CD4-positive, alpha-beta memory T cell (primary cell): ENCODE results near the gene KCTD4. TPM values are rescaled to one million over a fixed set of nuclear protein-coding genes. Genes with fewer than 3 reads are reported as not detected.
"Not testable (repeated sequence)": the region's sequence is repeated elsewhere in the genome, so short reads cannot be mapped to it uniquely, and the experiment has no call there.

Source experiments
- CTCF ChIA-PET: fragments of 350-600 bp; sonication (Branson Sonifier 250); formaldehyde crosslinking; loops from one replicate; lab custom pipeline; 2021; ENCODE audit warnings: inconsistent platforms; ENCODE audit not compliant: partially characterized antibody; lab: Charles Lee
- POLR2A ChIA-PET: fragments of 350-600 bp; sonication (Branson Sonifier 250); formaldehyde crosslinking; loops from one replicate; lab custom pipeline; 2021; ENCODE audit not compliant: partially characterized antibody; lab: Charles Lee
- DNase-seq, 5 donors: peaks; one replicate each; pipeline versions ENCODE4 v3.0.0 to v3.0.0-alpha.2; 2020 to 2022; ENCODE audit warnings: mixed read lengths in 1 of 5
- H3K27ac ChIP-seq: one replicate; pipeline ENCODE4 v1.7.0; 2013; ENCODE audit warnings: low read depth, low read length
- H3K27me3 ChIP-seq: 2 replicates; pipeline ENCODE4 v1.7.0; 2013; ENCODE audit warnings: mild to moderate bottlenecking, low read length, moderate library complexity; ENCODE audit not compliant: insufficient read depth
- H3K36me3 ChIP-seq: 2 replicates; pipeline ENCODE4 v1.7.0; 2013; ENCODE audit warnings: mild to moderate bottlenecking, low read length, moderate library complexity; ENCODE audit not compliant: insufficient read depth
- H3K4me1 ChIP-seq: 2 replicates; pipeline ENCODE4 v1.7.0; 2013; ENCODE audit warnings: mild to moderate bottlenecking, low read length, moderate library complexity; ENCODE audit not compliant: insufficient read depth
- H3K4me3 ChIP-seq, 2 donors: one replicate each; pipeline ENCODE4 v1.7.0; 2013; ENCODE audit warnings: low read length in 2 of 2, mild to moderate bottlenecking in 1 of 2
- H3K9me3 ChIP-seq, 2 donors: one replicate each; pipeline ENCODE4 v1.7.0; 2013; ENCODE audit warnings: low read length in 2 of 2, control low read depth in 1 of 2; ENCODE audit not compliant: control insufficient read depth in 1 of 2
- H3K27ac Mint-ChIP-seq, 7 donors: one replicate each; pipeline ENCODE4 v1.8.0; 2020 to 2021; ENCODE audit warnings: mixed read lengths in 7 of 7, mild to moderate bottlenecking in 6 of 7, inconsistent platforms in 3 of 7, moderate library complexity in 3 of 7
- H3K27me3 Mint-ChIP-seq, 2 donors: one replicate each; pipeline ENCODE4 v1.8.0; 2020 to 2021; ENCODE audit warnings: mixed read lengths in 2 of 2
- H3K36me3 Mint-ChIP-seq, 2 donors: one replicate each; pipeline ENCODE4 v1.8.0; 2020 to 2021; ENCODE audit warnings: mixed read lengths in 2 of 2, inconsistent platforms in 1 of 2, mild to moderate bottlenecking in 1 of 2
- H3K4me1 Mint-ChIP-seq, 4 donors: one replicate each; pipeline ENCODE4 v1.8.0; 2020 to 2021; ENCODE audit warnings: mixed read lengths in 4 of 4, mild to moderate bottlenecking in 1 of 4
- H3K4me3 Mint-ChIP-seq, 8 donors: one replicate each; pipeline ENCODE4 v1.8.0; 2020 to 2021; ENCODE audit warnings: mixed read lengths in 8 of 8, mild to moderate bottlenecking in 7 of 8, moderate library complexity in 6 of 8, inconsistent platforms in 3 of 8
- H3K9me3 Mint-ChIP-seq, 8 donors: one replicate each; pipeline ENCODE4 v1.8.0; 2020 to 2021; ENCODE audit warnings: mixed read lengths in 8 of 8, mild to moderate bottlenecking in 5 of 8, inconsistent platforms in 3 of 8, moderate library complexity in 1 of 8
- intact Hi-C: fragments of 100-400 bp; cut with micrococcal nuclease; formaldehyde crosslinking; loops from one replicate; pipeline ENCODE4 v1.15.1; 2023
- polyA plus RNA-seq, 2 donors: library from polyadenylated mRNA; unstranded; fragments of 300-500 nt; fragmentation: Illumina TruSeq; gene quantifications; one replicate each; pipeline ENCODE4 v1.2.3, GENCODE V29; 2021
- total RNA-seq, 2 experiments: library from RNA; stranded (reverse); gene quantifications; one replicate each; pipeline ENCODE4 v1.2.3, GENCODE V29; 2021

KCTD4 gene
- total RNA-seq (not detected), polyA plus RNA-seq (under 1 TPM in 1 of 2 donors, not detected in 1; 0.22 TPM)

DNA sequence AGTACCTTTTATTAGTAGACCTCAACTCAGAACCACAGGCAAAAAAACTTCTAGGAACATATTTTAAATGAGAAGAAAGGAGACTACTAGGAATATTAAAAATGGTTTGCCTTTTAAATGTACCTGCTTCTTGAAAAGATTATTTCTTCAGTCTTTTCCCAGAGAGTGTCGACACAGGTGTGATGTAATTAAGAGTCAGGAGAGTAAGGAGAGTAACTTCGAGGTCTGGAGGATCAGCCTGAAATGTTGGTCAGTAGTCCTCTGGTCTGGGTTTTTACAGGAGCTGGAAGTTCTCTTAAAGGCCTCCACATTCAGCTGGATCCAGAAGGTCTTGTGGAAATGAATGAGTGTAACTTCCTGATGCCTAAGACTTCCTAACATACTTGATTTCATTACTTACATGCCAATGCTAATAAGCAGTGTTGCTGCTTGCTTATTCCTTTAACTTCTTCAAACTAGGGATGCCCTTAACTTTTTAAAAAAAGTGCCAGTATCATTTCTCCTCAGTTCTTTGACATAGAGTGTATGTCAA, at the start of gene KCTD4:
TSS of gene KCTD4 (minus strand) at position 345 of the 532 bp plus-strand sequence. CDS start 6,478 bp downstream, outside the sequence.
- peaks cover 0 to 9% (median 6%) of the 10 kb centered on the region in 4 donors for H3K4me1 Mint-ChIP-seq
- ChIA-PET POLR2A (no interaction called here), CTCF (no interaction called here)
- H3K27me3 Mint-ChIP-seq: no peaks in the 10 kb centered on the region
- H3K36me3 Mint-ChIP-seq: peaks cover 19 to 28% of the 10 kb centered on the region in 2 donors
- H3K27ac Mint-ChIP-seq: peak within 1 kb of the TSS in 1 of 7 donors; percentile 20
- Histone ChIP-seq H3K27ac (no peak within 1 kb of the TSS), H3K9me3 (no peaks in the 10 kb centered on the region), H3K36me3 (no peaks in the 10 kb centered on the region), H3K27me3 (no peaks in the 10 kb centered on the region), H3K4me3 (no peak within 1 kb of the TSS), H3K4me1 (no peaks in the 10 kb centered on the region)
- no peak within 1 kb of the TSS for H3K4me3 Mint-ChIP-seq
- H3K9me3 Mint-ChIP-seq: no peaks in the 10 kb centered on the region
- DNase-seq: no peak
- intact Hi-C loops: no loop called here

DNA sequence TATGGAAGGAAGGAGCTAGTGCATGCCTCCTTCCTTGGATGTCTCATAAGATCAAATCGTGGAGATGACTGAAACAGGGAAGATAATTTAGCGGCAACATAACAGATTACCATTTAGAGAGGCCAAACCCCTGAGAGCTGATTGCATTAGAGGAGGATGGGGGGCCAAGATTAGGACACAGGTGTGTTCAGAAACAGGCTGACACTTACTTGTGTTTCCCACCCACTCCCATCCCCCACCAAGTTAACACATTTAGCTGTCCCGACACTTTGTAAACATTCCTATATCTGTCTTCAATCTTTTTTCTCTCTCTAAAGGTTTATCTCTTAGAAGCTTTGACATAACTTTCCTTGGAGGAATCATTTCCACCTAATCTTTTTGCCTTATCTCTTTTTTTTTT, 48.8 kb upstream of the KCTD4 start:
- POLR2A ChIA-PET: no interaction called here
- no peak overlapping the region for H3K27ac Mint-ChIP-seq

DNA sequence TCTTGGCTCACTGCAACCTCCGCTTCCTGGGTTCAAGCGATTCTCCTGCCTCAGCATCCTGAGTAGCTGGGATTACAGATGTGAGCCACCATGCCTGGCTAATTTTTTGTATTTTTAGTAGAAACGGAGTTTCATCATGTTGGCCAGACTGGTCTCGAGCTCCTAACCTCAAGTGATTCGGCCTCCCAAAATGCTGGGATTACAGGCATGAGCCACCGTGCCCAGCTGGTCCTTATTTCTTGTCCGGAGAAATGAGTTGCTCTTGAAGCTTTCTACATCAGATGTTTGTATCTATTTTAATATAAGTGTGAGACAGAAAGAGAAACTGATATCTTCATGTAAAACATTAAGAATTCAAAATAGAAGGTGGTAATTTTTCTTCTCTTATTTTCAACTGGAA, 43.9 kb upstream of the KCTD4 start:
- CTCF ChIA-PET, H3K4me1 Mint-ChIP-seq, H3K27me3 Mint-ChIP-seq, POLR2A ChIA-PET, H3K27ac Mint-ChIP-seq, H3K27ac ChIP-seq, H3K4me3 Mint-ChIP-seq, H3K9me3 Mint-ChIP-seq, H3K27me3 ChIP-seq, H3K4me3 ChIP-seq, intact Hi-C loops, H3K4me1 ChIP-seq, H3K36me3 ChIP-seq, DNase-seq, H3K9me3 ChIP-seq: not testable (repeated sequence)
- H3K36me3 Mint-ChIP-seq: peaks cover 5 to 12% of the 10 kb centered on the region in 2 donors

More for the DNA sequence above, 48.8 kb upstream of the KCTD4 start:
- H3K36me3 Mint-ChIP-seq: peaks cover 14 to 18% of the 10 kb centered on the region in 2 donors
- Histone ChIP-seq H3K36me3 (no peaks in the 10 kb centered on the region), H3K27me3 (no peaks in the 10 kb centered on the region), H3K4me3 (no peak overlapping the region), H3K27ac (no peak overlapping the region), H3K4me1 (no peaks in the 10 kb centered on the region), H3K9me3 (no peaks in the 10 kb centered on the region)
- no peaks in the 10 kb centered on the region for H3K27me3 Mint-ChIP-seq
- intact Hi-C loops: no loop called here
- no peak overlapping the region for H3K4me3 Mint-ChIP-seq
- no peaks in the 10 kb centered on the region for H3K9me3 Mint-ChIP-seq
- CTCF ChIA-PET: no interaction called here
- H3K4me1 Mint-ChIP-seq: peaks cover 0 to 4% (median 3%) of the 10 kb centered on the region in 4 donors
- no peak for DNase-seq

DNA sequence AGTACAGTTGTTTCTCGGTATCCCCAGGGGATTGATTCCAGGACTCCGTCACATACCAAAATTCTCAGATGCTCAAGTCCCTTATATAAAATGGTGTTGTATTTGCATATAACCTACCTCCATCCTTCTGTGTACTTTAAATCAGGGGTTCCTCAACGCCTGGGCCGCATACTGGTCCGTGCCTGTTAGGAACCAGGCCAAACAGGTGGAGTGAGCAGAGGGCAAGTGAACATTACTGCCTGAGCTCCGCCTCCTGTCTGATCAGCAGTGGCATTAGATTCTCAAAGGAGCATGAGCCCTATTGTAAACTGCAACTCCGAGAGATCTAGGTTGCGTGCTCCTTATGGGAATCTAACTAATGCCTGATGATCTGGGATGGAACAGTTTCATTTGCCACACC, 42.2 kb upstream of the KCTD4 start:
- no peak for DNase-seq
- H3K36me3 ChIP-seq: no peaks in the 10 kb centered on the region
- no peak overlapping the region for H3K27ac ChIP-seq
- H3K9me3 Mint-ChIP-seq: no peaks in the 10 kb centered on the region
- no peak overlapping the region for H3K4me3 ChIP-seq
- peaks cover 6 to 8% of the 10 kb centered on the region in 2 donors for H3K36me3 Mint-ChIP-seq
- H3K4me3 Mint-ChIP-seq: no peak overlapping the region
- no peak overlapping the region for H3K27ac Mint-ChIP-seq
- H3K9me3 ChIP-seq: no peaks in the 10 kb centered on the region
- POLR2A ChIA-PET: no interaction called here
- peaks cover 0 to 7% (median 3%) of the 10 kb centered on the region in 4 donors for H3K4me1 Mint-ChIP-seq
- CTCF ChIA-PET: no interaction called here
- H3K27me3 ChIP-seq: no peaks in the 10 kb centered on the region
- intact Hi-C loops: no loop called here
- H3K4me1 ChIP-seq: no peaks in the 10 kb centered on the region
- no peaks in the 10 kb centered on the region for H3K27me3 Mint-ChIP-seq

DNA sequence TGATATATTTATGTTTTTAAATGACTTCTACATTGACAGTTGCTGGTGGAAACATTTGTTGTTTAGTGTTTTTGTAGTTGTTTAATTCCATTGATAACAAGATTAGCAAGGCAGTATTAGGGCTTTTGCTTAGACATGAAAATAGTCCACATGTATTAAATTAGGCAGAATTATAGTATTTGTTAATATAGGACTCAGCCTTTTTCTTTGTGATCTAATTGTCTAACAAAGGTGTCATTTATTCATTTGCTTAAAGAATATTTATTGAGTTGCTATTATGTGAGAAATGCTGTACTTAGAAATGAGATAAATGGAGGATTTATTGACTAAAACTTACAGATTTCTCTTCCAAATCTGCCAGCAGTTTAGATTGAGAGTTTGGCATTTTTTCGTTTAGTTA, 41.7 kb upstream of the KCTD4 start:
- Histone ChIP-seq H3K36me3 (no peaks in the 10 kb centered on the region), H3K4me3 (no peak overlapping the region), H3K4me1 (no peaks in the 10 kb centered on the region), H3K9me3 (no peaks in the 10 kb centered on the region), H3K27ac (no peak overlapping the region), H3K27me3 (no peaks in the 10 kb centered on the region)
- no peaks in the 10 kb centered on the region for H3K27me3 Mint-ChIP-seq
- intact Hi-C loops: no loop called here
- H3K9me3 Mint-ChIP-seq: no peaks in the 10 kb centered on the region
- ChIA-PET CTCF (no interaction called here), POLR2A (no interaction called here)
- DNase-seq: no peak
- peaks cover 6 to 8% of the 10 kb centered on the region in 2 donors for H3K36me3 Mint-ChIP-seq
- H3K4me3 Mint-ChIP-seq: no peak overlapping the region
- H3K4me1 Mint-ChIP-seq: peaks cover 0 to 7% (median 3%) of the 10 kb centered on the region in 4 donors
- H3K27ac Mint-ChIP-seq: peak overlapping the region in 1 of 7 donors; percentile 58

DNA sequence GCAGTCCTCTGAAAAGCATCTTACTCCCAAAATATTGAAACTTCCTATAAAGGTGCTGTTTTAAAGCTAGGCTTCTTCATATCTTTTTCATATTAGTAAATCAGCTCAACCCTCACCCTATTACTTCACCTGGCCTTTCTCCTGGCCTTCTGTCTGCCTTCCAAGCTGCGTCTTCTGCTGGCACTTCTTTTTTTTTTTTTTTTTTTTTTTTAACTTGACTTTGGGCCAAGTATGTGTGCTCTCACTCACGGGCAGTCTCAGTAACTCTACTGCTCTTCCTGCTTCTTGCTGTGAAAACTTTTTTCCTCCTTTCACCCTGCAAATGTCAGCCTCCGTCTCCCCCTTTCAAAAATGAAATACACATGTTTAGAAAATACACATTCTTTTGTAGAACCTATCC, 41.2 kb upstream of the KCTD4 start:
- peak overlapping the region in 1 of 7 donors; percentile 58 for H3K27ac Mint-ChIP-seq
- H3K36me3 Mint-ChIP-seq: peaks cover 6 to 8% of the 10 kb centered on the region in 2 donors
- ChIA-PET POLR2A (no interaction called here), CTCF (no interaction called here)
- no peak for DNase-seq
- no peaks in the 10 kb centered on the region for H3K9me3 ChIP-seq
- H3K4me1 Mint-ChIP-seq: peaks cover 0 to 7% (median 3%) of the 10 kb centered on the region in 4 donors
- no peaks in the 10 kb centered on the region for H3K27me3 ChIP-seq
- no peak overlapping the region for H3K4me3 ChIP-seq
- H3K36me3 ChIP-seq: no peaks in the 10 kb centered on the region
- H3K4me3 Mint-ChIP-seq: no peak overlapping the region
- H3K27me3 Mint-ChIP-seq: no peaks in the 10 kb centered on the region
- intact Hi-C loops: no loop called here
- no peaks in the 10 kb centered on the region for H3K9me3 Mint-ChIP-seq
- no peak overlapping the region for H3K27ac ChIP-seq
- H3K4me1 ChIP-seq: no peaks in the 10 kb centered on the region

DNA sequence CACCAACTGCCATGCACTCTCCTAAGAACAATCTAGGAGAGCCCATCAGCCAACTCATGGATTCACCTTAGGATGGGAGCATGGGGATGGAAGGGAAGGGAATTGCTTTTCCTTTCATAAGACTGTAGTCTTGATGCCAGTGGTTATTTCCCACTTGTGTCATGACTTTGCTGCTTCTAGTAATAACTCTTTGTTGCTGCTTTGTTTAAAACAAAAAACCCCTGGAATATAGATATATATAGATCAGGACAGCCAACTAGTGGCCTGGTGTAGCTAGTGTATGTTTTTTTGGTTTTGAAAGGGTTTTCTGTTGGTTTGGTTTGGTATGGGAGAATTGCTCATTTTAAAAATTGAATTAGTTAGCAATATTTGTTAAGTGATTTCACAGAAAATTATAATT, 39.3 kb upstream of the KCTD4 start:
- ChIA-PET CTCF (interaction anchor here (0.6 to 1.0 kb wide), 4 partner anchors 11 to 691 kb away, joined by 3 to 5 read pairs (median 4); no protein-coding TSS in a partner anchor), POLR2A (no interaction called here)
- no peak overlapping the region for H3K4me3 ChIP-seq
- H3K27me3 ChIP-seq: no peaks in the 10 kb centered on the region
- no peaks in the 10 kb centered on the region for H3K4me1 ChIP-seq
- intact Hi-C loops: no loop called here
- H3K9me3 Mint-ChIP-seq: no peaks in the 10 kb centered on the region
- H3K27ac ChIP-seq: no peak overlapping the region
- no peak for DNase-seq
- H3K36me3 Mint-ChIP-seq: peaks cover 4% of the 10 kb centered on the region in 2 donors
- no peaks in the 10 kb centered on the region for H3K9me3 ChIP-seq
- no peak overlapping the region for H3K4me3 Mint-ChIP-seq
- no peaks in the 10 kb centered on the region for H3K36me3 ChIP-seq
- peaks cover 0 to 5% (median 2%) of the 10 kb centered on the region in 4 donors for H3K4me1 Mint-ChIP-seq
- no peak overlapping the region for H3K27ac Mint-ChIP-seq
- H3K27me3 Mint-ChIP-seq: no peaks in the 10 kb centered on the region
